Measurements from ENCODE around the gene RHNO1. TPM values are rescaled to one million over a fixed set of nuclear protein-coding genes. Genes with fewer than 3 reads are reported as not detected.

RHNO1 gene
- total and polyA plus RNA-seq, 2 donors from 2014 or later, result 15.9 to 17.2 TPM

Other genes with a start within 250 kb of the RHNO1 start
- gene FKBP4, start 82.3 kb upstream of the RHNO1 start, total RNA-seq, result 70.2 TPM
- gene FKBP4, start 82.3 kb upstream of the RHNO1 start, polyA plus RNA-seq (ENCODE audit: insufficient read depth, low read depth, low replicate concordance), result 114 TPM
- gene ITFG2, start 64.6 kb upstream of the RHNO1 start, total RNA-seq, result 48.2 TPM
- gene ITFG2, start 64.6 kb upstream of the RHNO1 start, polyA plus RNA-seq (ENCODE audit: insufficient read depth, low read depth, low replicate concordance), result 23.6 TPM
- gene NRIP2, start 42.2 kb upstream of the RHNO1 start, total RNA-seq, result 11.7 TPM
- 15.9 TPM for gene NRIP2, start 42.2 kb upstream of the RHNO1 start, polyA plus RNA-seq (ENCODE audit: insufficient read depth, low read depth, low replicate concordance)
- not detected for gene TEX52, start 20.2 kb upstream of the RHNO1 start, total RNA-seq
- gene TEX52, start 20.2 kb upstream of the RHNO1 start, polyA plus RNA-seq (ENCODE audit: insufficient read depth, low read depth, low replicate concordance), result not detected
- gene FOXM1, start within 50 bp of the RHNO1 start, total RNA-seq, result 1.3 TPM
- 1.3 TPM for gene FOXM1, start within 50 bp of the RHNO1 start, polyA plus RNA-seq (ENCODE audit: insufficient read depth, low read depth, low replicate concordance)
- 23.0 TPM for gene TULP3, start 13.7 kb downstream of the RHNO1 start, total RNA-seq
- gene TULP3, start 13.7 kb downstream of the RHNO1 start, polyA plus RNA-seq (ENCODE audit: insufficient read depth, low read depth, low replicate concordance), result 20.3 TPM
- 40.9 TPM for gene TEAD4, start 82.2 kb downstream of the RHNO1 start, total RNA-seq
- gene TEAD4, start 82.2 kb downstream of the RHNO1 start, polyA plus RNA-seq (ENCODE audit: insufficient read depth, low read depth, low replicate concordance), result 19.8 TPM
- 81.6 TPM for gene TSPAN9, start 200.2 kb downstream of the RHNO1 start, total RNA-seq
- gene TSPAN9, start 200.2 kb downstream of the RHNO1 start, polyA plus RNA-seq (ENCODE audit: insufficient read depth, low read depth, low replicate concordance), result 62.4 TPM